ENCODE results near the gene WDR54.
A peak's percentile ranks its signal among the peaks of the same experiment; 100 is the strongest.

WDR54 gene

GRCh38 chr2:74472945-74473258 lies 51.4 kb downstream of the WDR54 start:
- Histone ChIP-seq H3K4me3 (ENCODE audit: low read depth in 1 of 2, low read length in 2 of 2) (peak overlapping the region; percentile 86 to 92), H3K4me1 (ENCODE audit: insufficient read depth, low read length) (peaks cover 39% of the 10 kb centered on the region), H3K27me3 (ENCODE audit: insufficient read depth, low read length, poor library complexity) (no peaks in the 10 kb centered on the region), H3K27ac (ENCODE audit: low read length) (peak overlapping the region; percentile 95), H3K9me3 (ENCODE audit: insufficient read depth, low read length, severe bottlenecking) (no peaks in the 10 kb centered on the region), H4K20me1 (ENCODE audit: insufficient read depth, low read length) (no peaks in the 10 kb centered on the region), H3K36me3 (ENCODE audit: insufficient read depth, low read length) (peaks cover 46% of the 10 kb centered on the region), H3K79me2 (ENCODE audit: insufficient read depth, low read length) (peaks cover 24% of the 10 kb centered on the region), H3K4me2 (ENCODE audit: insufficient read depth, low read length) (peak overlapping the region; percentile 83), H3K9ac (ENCODE audit: low read depth, low read length) (peak overlapping the region; percentile 94), H2AFZ (ENCODE audit: low read depth, low read length) (peak overlapping the region; percentile 97)
- ATAC-seq (ENCODE audit: insufficient read depth, low read depth) (no peak), DNase-seq (no peak)
- no peak for TF ChIP-seq EZH2 (IDR thresholded peaks at IDR 0.05; ENCODE audit: borderline replicate concordance, low read depth, low read length, severe bottlenecking)
- no peak for TF ChIP-seq CTCF (IDR thresholded peaks at IDR 0.05; ENCODE audit: borderline replicate concordance, extremely low read depth, low read length, poor library complexity, severe bottlenecking)

GRCh38 chr2:74474481-74474880 lies 53.0 kb downstream of the WDR54 start:
- ATAC-seq (ENCODE audit: insufficient read depth, low read depth) (no peak), DNase-seq (no peak)
- Histone ChIP-seq H2AFZ (ENCODE audit: low read depth, low read length) (no peak overlapping the region), H3K36me3 (ENCODE audit: insufficient read depth, low read length) (peaks cover 47% of the 10 kb centered on the region), H3K4me3 (ENCODE audit: low read depth in 1 of 2, low read length in 2 of 2) (no peak overlapping the region), H3K4me1 (ENCODE audit: insufficient read depth, low read length) (peaks cover 39% of the 10 kb centered on the region), H3K4me2 (ENCODE audit: insufficient read depth, low read length) (peak overlapping the region; percentile 29; the same call in 1 of the 2 replicates), H3K79me2 (ENCODE audit: insufficient read depth, low read length) (peaks cover 25% of the 10 kb centered on the region), H3K9ac (ENCODE audit: low read depth, low read length) (no peak overlapping the region), H3K27ac (ENCODE audit: low read length) (no peak overlapping the region), H3K9me3 (ENCODE audit: insufficient read depth, low read length, severe bottlenecking) (no peaks in the 10 kb centered on the region), H4K20me1 (ENCODE audit: insufficient read depth, low read length) (no peaks in the 10 kb centered on the region), H3K27me3 (ENCODE audit: insufficient read depth, low read length, poor library complexity) (no peaks in the 10 kb centered on the region)
- TF ChIP-seq CTCF (IDR thresholded peaks at IDR 0.05; ENCODE audit: borderline replicate concordance, extremely low read depth, low read length, poor library complexity, severe bottlenecking) (no peak), EZH2 (IDR thresholded peaks at IDR 0.05; ENCODE audit: borderline replicate concordance, low read depth, low read length, severe bottlenecking) (no peak)

- H3K9ac ChIP-seq (ENCODE audit: low read depth, low read length): no peak overlapping the region
- DNase-seq: no peak
- H3K27ac ChIP-seq (ENCODE audit: low read length): no peak overlapping the region
- H3K79me2 ChIP-seq (ENCODE audit: insufficient read depth, low read length): peaks cover 27% of the 10 kb centered on the region
- no peak for TF ChIP-seq EZH2 (IDR thresholded peaks at IDR 0.05; ENCODE audit: borderline replicate concordance, low read depth, low read length, severe bottlenecking)
- TF ChIP-seq CTCF (IDR thresholded peaks at IDR 0.05; ENCODE audit: borderline replicate concordance, extremely low read depth, low read length, poor library complexity, severe bottlenecking): peak; percentile 51
- ATAC-seq (ENCODE audit: insufficient read depth, low read depth): no peak
- H3K36me3 ChIP-seq (ENCODE audit: insufficient read depth, low read length): peaks cover 50% of the 10 kb centered on the region
- no peaks in the 10 kb centered on the region for H4K20me1 ChIP-seq (ENCODE audit: insufficient read depth, low read length)
- H3K27me3 ChIP-seq (ENCODE audit: insufficient read depth, low read length, poor library complexity): no peaks in the 10 kb centered on the region
- H3K4me2 ChIP-seq (ENCODE audit: insufficient read depth, low read length): no peak overlapping the region
- H3K4me3 ChIP-seq (ENCODE audit: low read depth in 1 of 2, low read length in 2 of 2): no peak overlapping the region
- peaks cover 39% of the 10 kb centered on the region for H3K4me1 ChIP-seq (ENCODE audit: insufficient read depth, low read length)
- H3K9me3 ChIP-seq (ENCODE audit: insufficient read depth, low read length, severe bottlenecking): no peaks in the 10 kb centered on the region
- no peak overlapping the region for H2AFZ ChIP-seq (ENCODE audit: low read depth, low read length)
Observed at GRCh38 chr2:74474899-74475298, 53.4 kb downstream of the WDR54 start.

Measured in DND-41 (cell line).